Hepatocyte (in vitro differentiated cells): ENCODE measurements around the gene LEKR1.

ENCODE experiments used
- CTCF ChIP-seq: fragments of 200-600 bp; sonication (generic); IDR thresholded peaks from 2 replicates; pipeline ENCODE4 v1.5.1; 2016; ENCODE audit warnings: antibody characterized with exemption, mild to moderate bottlenecking; ENCODE audit not compliant: poor library complexity
- EZH2phosphoT487 ChIP-seq: fragments of 200-600 bp; sonication (generic); IDR thresholded peaks from one replicate; pipeline ENCODE4 v1.6.1; 2018; ENCODE audit warnings: antibody characterized with exemption, mild to moderate bottlenecking, low read depth, moderate library complexity; ENCODE audit not compliant: unreplicated experiment, severe bottlenecking

GRCh38 chr3:157059181-157059580, 233.0 kb downstream of the LEKR1 start:
- no peak for TF ChIP-seq CTCF
- TF ChIP-seq EZH2phosphoT487: no peak
